Measurements from ENCODE around the gene IL15RA.
"Not testable (repeated sequence)": the region's sequence is repeated elsewhere in the genome, so short reads cannot be mapped to it uniquely, and the experiment has no call there.

Gene IL15RA

GRCh38 chr10:5964736-5965135, 12.6 kb downstream of the IL15RA start:
- Histone ChIP-seq H3K9ac (no peak overlapping the region), H3K4me2 (no peak overlapping the region), H3K79me2 (ENCODE audit: insufficient read depth, low read depth) (peaks cover 10% of the 10 kb centered on the region; the same call in 1 of the 2 replicates), H2AFZ (ENCODE audit: low read depth) (no peak overlapping the region), H3K4me1 (ENCODE audit: low read depth, poor library complexity, severe bottlenecking) (peaks cover 12% of the 10 kb centered on the region), H3K36me3 (ENCODE audit: insufficient read depth) (no peaks in the 10 kb centered on the region; the same call in 1 of the 2 replicates), H3K27ac (no peak overlapping the region), H3K4me3 (IDR thresholded peaks at IDR 0.05; ENCODE audit: insufficient read depth, low read depth, low read length) (no peak overlapping the region), H3K27me3 (ENCODE audit: insufficient read depth, low read depth) (no peaks in the 10 kb centered on the region), H4K20me1 (ENCODE audit: insufficient read depth) (no peaks in the 10 kb centered on the region)
- no peak for TF ChIP-seq CTCF (conservative IDR thresholded peaks at IDR 0.05; ENCODE audit: low read depth, low read length)

GRCh38 chr10:5963591-5963990, 13.8 kb downstream of the IL15RA start:
- TF ChIP-seq CTCF (conservative IDR thresholded peaks at IDR 0.05; ENCODE audit: low read depth, low read length): no peak
- H4K20me1 ChIP-seq (ENCODE audit: insufficient read depth): no peaks in the 10 kb centered on the region
- no peak overlapping the region for H2AFZ ChIP-seq (ENCODE audit: low read depth)
- no peak overlapping the region for H3K9ac ChIP-seq
- no peak overlapping the region for H3K4me3 ChIP-seq (IDR thresholded peaks at IDR 0.05; ENCODE audit: insufficient read depth, low read depth, low read length)
- H3K79me2 ChIP-seq (ENCODE audit: insufficient read depth, low read depth): peaks cover 2% of the 10 kb centered on the region; the same call in 1 of the 2 replicates
- no peak overlapping the region for H3K4me2 ChIP-seq
- peaks cover 12% of the 10 kb centered on the region for H3K4me1 ChIP-seq (ENCODE audit: low read depth, poor library complexity, severe bottlenecking)
- H3K36me3 ChIP-seq (ENCODE audit: insufficient read depth): no peaks in the 10 kb centered on the region; the same call in 1 of the 2 replicates
- H3K27ac ChIP-seq: no peak overlapping the region
- H3K27me3 ChIP-seq (ENCODE audit: insufficient read depth, low read depth): no peaks in the 10 kb centered on the region

GRCh38 chr10:5963071-5963470, 14.3 kb downstream of the IL15RA start:
- H3K4me3 ChIP-seq (IDR thresholded peaks at IDR 0.05; ENCODE audit: insufficient read depth, low read depth, low read length): no peak overlapping the region
- peaks cover 12% of the 10 kb centered on the region for H3K4me1 ChIP-seq (ENCODE audit: low read depth, poor library complexity, severe bottlenecking)
- H3K9ac ChIP-seq: no peak overlapping the region
- no peaks in the 10 kb centered on the region; the same call in 1 of the 2 replicates for H3K79me2 ChIP-seq (ENCODE audit: insufficient read depth, low read depth)
- no peaks in the 10 kb centered on the region for H3K27me3 ChIP-seq (ENCODE audit: insufficient read depth, low read depth)
- H3K36me3 ChIP-seq (ENCODE audit: insufficient read depth): no peaks in the 10 kb centered on the region; the same call in 1 of the 2 replicates
- TF ChIP-seq CTCF (conservative IDR thresholded peaks at IDR 0.05; ENCODE audit: low read depth, low read length): no peak
- H3K4me2 ChIP-seq: no peak overlapping the region
- no peak overlapping the region for H3K27ac ChIP-seq
- no peaks in the 10 kb centered on the region for H4K20me1 ChIP-seq (ENCODE audit: insufficient read depth)
- H2AFZ ChIP-seq (ENCODE audit: low read depth): no peak overlapping the region

GRCh38 chr10:5962358-5962940, 14.9 kb downstream of the IL15RA start:
- not testable (repeated sequence) for H2AFZ ChIP-seq (ENCODE audit: low read depth); H3K4me2 ChIP-seq; H4K20me1 ChIP-seq (ENCODE audit: insufficient read depth); H3K27ac ChIP-seq; H3K79me2 ChIP-seq (ENCODE audit: insufficient read depth, low read depth); H3K4me3 ChIP-seq (IDR thresholded peaks at IDR 0.05; ENCODE audit: insufficient read depth, low read depth, low read length); H3K9ac ChIP-seq; H3K27me3 ChIP-seq (ENCODE audit: insufficient read depth, low read depth); H3K36me3 ChIP-seq (ENCODE audit: insufficient read depth)
- H3K4me1 ChIP-seq (ENCODE audit: low read depth, poor library complexity, severe bottlenecking): peaks cover 12% of the 10 kb centered on the region

- no peaks in the 10 kb centered on the region; the same call in 1 of the 2 replicates for H3K36me3 ChIP-seq (ENCODE audit: insufficient read depth)
- H3K4me1 ChIP-seq (ENCODE audit: low read depth, poor library complexity, severe bottlenecking): peaks cover 12% of the 10 kb centered on the region
- no peak for TF ChIP-seq CTCF (conservative IDR thresholded peaks at IDR 0.05; ENCODE audit: low read depth, low read length)
- no peak overlapping the region for H3K4me2 ChIP-seq
- no peaks in the 10 kb centered on the region for H3K27me3 ChIP-seq (ENCODE audit: insufficient read depth, low read depth)
- H3K4me3 ChIP-seq (IDR thresholded peaks at IDR 0.05; ENCODE audit: insufficient read depth, low read depth, low read length): no peak overlapping the region
- H3K27ac ChIP-seq: no peak overlapping the region
- no peaks in the 10 kb centered on the region; the same call in 1 of the 2 replicates for H3K79me2 ChIP-seq (ENCODE audit: insufficient read depth, low read depth)
- no peaks in the 10 kb centered on the region for H4K20me1 ChIP-seq (ENCODE audit: insufficient read depth)
- no peak overlapping the region for H3K9ac ChIP-seq
- no peak overlapping the region for H2AFZ ChIP-seq (ENCODE audit: low read depth)
These were observed 15.8 kb downstream of the IL15RA start for GRCh38 chr10:5961405-5962100.

GRCh38 chr10:5960973-5961275, 16.4 kb downstream of the IL15RA start:
- not testable (repeated sequence) for H3K9ac ChIP-seq; H3K36me3 ChIP-seq (ENCODE audit: insufficient read depth); H2AFZ ChIP-seq (ENCODE audit: low read depth); H3K79me2 ChIP-seq (ENCODE audit: insufficient read depth, low read depth); H3K4me2 ChIP-seq; H3K27me3 ChIP-seq (ENCODE audit: insufficient read depth, low read depth); H4K20me1 ChIP-seq (ENCODE audit: insufficient read depth); H3K4me3 ChIP-seq (IDR thresholded peaks at IDR 0.05; ENCODE audit: insufficient read depth, low read depth, low read length); H3K27ac ChIP-seq
- peaks cover 12% of the 10 kb centered on the region for H3K4me1 ChIP-seq (ENCODE audit: low read depth, poor library complexity, severe bottlenecking)

All from KMS-11 (cell line).